Liver (tissue), 3 donors: Measurements from ENCODE around the gene TNFAIP6.
"Not testable (repeated sequence)": the region's sequence is repeated elsewhere in the genome, so short reads cannot be mapped to it uniquely, and the experiment has no call there.

Experiments
- CTCF ChIP-seq: fragments of 150-350 bp; IDR thresholded peaks from 2 replicates; pipeline ENCODE4 v1.5.1; 2017; ENCODE audit warnings: improper control_type of control experiment, low read depth, low read length; ENCODE audit not compliant: missing input control
- EGR1 ChIP-seq, 2 donors: IDR thresholded peaks; 2 replicates each; pipeline ENCODE4 v1.6.1; 2016 to 2018; ENCODE audit warnings: antibody characterized with exemption in 2 of 2, low read depth in 2 of 2
- FOXA1 ChIP-seq: IDR thresholded peaks from 2 replicates; pipeline ENCODE4 v1.6.1; 2016; ENCODE audit warnings: antibody characterized with exemption
- FOXA2 ChIP-seq: IDR thresholded peaks from 2 replicates; pipeline ENCODE4 v1.6.1; 2016; ENCODE audit warnings: antibody characterized with exemption
- GABPA ChIP-seq, 2 donors: IDR thresholded peaks in 1 of 2; conservative IDR thresholded peaks in 1 of 2; 2 replicates each; pipeline ENCODE4 v1.6.1; 2016; ENCODE audit warnings: antibody characterized with exemption in 2 of 2, mild to moderate bottlenecking in 1 of 2, moderate library complexity in 1 of 2
- HNF4G ChIP-seq: IDR thresholded peaks from 2 replicates; pipeline ENCODE4 v1.6.1; 2016; ENCODE audit warnings: antibody characterized with exemption
- JUND ChIP-seq, 2 donors: IDR thresholded peaks; 2 replicates each; pipeline ENCODE4 v1.6.1; 2016; ENCODE audit warnings: antibody characterized with exemption in 2 of 2
- MAX ChIP-seq: IDR thresholded peaks from 2 replicates; pipeline ENCODE4 v1.6.1; 2016; ENCODE audit warnings: antibody characterized with exemption
- RAD21 ChIP-seq, 2 donors: IDR thresholded peaks; 2 replicates each; pipeline ENCODE4 v1.6.1; 2016; ENCODE audit warnings: antibody characterized with exemption in 2 of 2, mild to moderate bottlenecking in 2 of 2
- REST ChIP-seq: IDR thresholded peaks from 2 replicates; pipeline ENCODE4 v1.6.1; 2016; ENCODE audit warnings: antibody characterized with exemption, mild to moderate bottlenecking
- SP1 ChIP-seq: IDR thresholded peaks from 2 replicates; pipeline ENCODE4 v1.6.1; 2018; ENCODE audit warnings: antibody characterized with exemption, mild to moderate bottlenecking
- TAF1 ChIP-seq: conservative IDR thresholded peaks from 2 replicates; pipeline ENCODE4 v1.6.1; 2016; ENCODE audit warnings: antibody characterized with exemption, mild to moderate bottlenecking
- YY1 ChIP-seq: IDR thresholded peaks from 2 replicates; pipeline ENCODE4 v1.6.1; 2016; ENCODE audit warnings: antibody characterized with exemption, mild to moderate bottlenecking
- ZBTB33 ChIP-seq: IDR thresholded peaks from 2 replicates; pipeline ENCODE4 v1.6.1; 2016; ENCODE audit warnings: antibody characterized with exemption
- donor health status: healthy.
- donor health status: healthy.

GRCh38 chr2:151310313-151310712 lies 47.1 kb upstream of the TNFAIP6 start:
- TF ChIP-seq ZBTB33; CTCF; JUND (IDR thresholded peaks at IDR 0.05); SP1; RAD21 (IDR thresholded peaks at IDR 0.05); MAX; YY1; FOXA1; TAF1; FOXA2; EGR1 (IDR thresholded peaks at IDR 0.05; ENCODE audit: low read depth in 2 of 2); REST; GABPA (IDR thresholded peaks at IDR 0.05 in 1 of 2, conservative IDR thresholded peaks at IDR 0.05 in 1 of 2); HNF4G: not testable (repeated sequence)
